GM19467 (cell line): ENCODE measurements around the gene PACC1.
"Not testable (repeated sequence)": the region's sequence is repeated elsewhere in the genome, so short reads cannot be mapped to it uniquely, and the experiment has no call there.

Experiments
- ATAC-seq: cut with Tn5 transposase; IDR thresholded peaks from one replicate; pipeline ENCODE4 v1.9.1; 2021; ENCODE audit warnings: mild to moderate bottlenecking, moderate library complexity; ENCODE audit not compliant: unreplicated experiment

The PACC1 gene

GRCh38 chr1:212344905-212345304, 69.8 kb downstream of the PACC1 start:
- ATAC-seq: no peak

GRCh38 chr1:212341090-212341489, 73.6 kb downstream of the PACC1 start:
- no peak for ATAC-seq

GRCh38 chr1:212329105-212329504, 85.6 kb downstream of the PACC1 start:
- ATAC-seq: no peak

GRCh38 chr1:212328248-212328647, 86.4 kb downstream of the PACC1 start:
- no peak for ATAC-seq

GRCh38 chr1:212326541-212326940, 88.1 kb downstream of the PACC1 start:
- ATAC-seq: no peak

GRCh38 chr1:212323066-212323465, 91.6 kb downstream of the PACC1 start:
- ATAC-seq: no peak

- not testable (repeated sequence) for ATAC-seq
Measured at GRCh38 chr1:212321031-212321430, 93.7 kb downstream of the PACC1 start.

GRCh38 chr1:212317916-212318315, 96.8 kb downstream of the PACC1 start:
- no peak for ATAC-seq

- ATAC-seq: no peak
Measured at GRCh38 chr1:212315907-212316306, 98.8 kb downstream of the PACC1 start.

- no peak for ATAC-seq
Measured at GRCh38 chr1:212315184-212315583, 99.5 kb downstream of the PACC1 start.
